ENCODE results near the gene PSMB3. TPM values are rescaled to one million over a fixed set of nuclear protein-coding genes. Genes with fewer than 3 reads are reported as not detected.
A peak's percentile ranks its signal among the peaks of the same experiment; 100 is the strongest.

Gene PSMB3
- total RNA-seq, 8 experiments from 2014 or later: 175 to 405 (median 249) TPM

GRCh38 chr17:38750312-38751121, 2.0 kb upstream of the PSMB3 start:
- in situ Hi-C loops (cut with MboI; ENCODE audit: low pct_unique_long_range_greater_than_20kb in 2 of 9, low sequenced_read_pairs in 9 of 9, unreplicated experiment in 9 of 9): no loop called here

GRCh38 chr17:38751144-38751807, 1.3 kb upstream of the PSMB3 start:
- 0 to 10% (median 2%) methylated on average over 4 to 10 of the region's 10 CpGs for WGBS, 10 experiments
- peaks cover 5 to 7% of the 10 kb centered on the region in 2 donors for H3K4me1 ChIP-seq (replicated peaks in 1 of 2)
- in situ Hi-C loops (cut with MboI; ENCODE audit: low pct_unique_long_range_greater_than_20kb in 2 of 9, low sequenced_read_pairs in 9 of 9, unreplicated experiment in 9 of 9): no loop called here
- peak overlapping the region; percentile 75 to 98 (median 85) for H3K4me3 ChIP-seq
- ATAC-seq (replicated peaks in 6 of 8): no peak
- H3K27ac ChIP-seq: peak overlapping the region; percentile 87 to 93

More at GRCh38 chr17:38750312-38751121, 2.0 kb upstream of the PSMB3 start:
- peak overlapping the region; percentile 75 to 98 (median 85) for H3K4me3 ChIP-seq
- no peak for ATAC-seq (replicated peaks in 6 of 8)
- H3K27ac ChIP-seq: peak overlapping the region; percentile 87 to 93
- 0 to 54% (median 8%) methylated on average over 2 to 12 of the region's 28 CpGs; no CpG with 5 or more reads in 1 of the 10 experiments for WGBS, 10 experiments
- H3K4me1 ChIP-seq (replicated peaks in 1 of 2): peaks cover 12 to 14% of the 10 kb centered on the region in 2 donors

- 0 to 2% (median 1%) methylated on average over 2 to 33 of the region's 44 CpGs; no CpG with 5 or more reads in 1 of the 10 experiments for WGBS, 10 experiments
- in situ Hi-C loops (cut with MboI; ENCODE audit: low pct_unique_long_range_greater_than_20kb in 2 of 9, low sequenced_read_pairs in 9 of 9, unreplicated experiment in 9 of 9): no loop called here
- Histone ChIP-seq H3K4me1 (replicated peaks in 1 of 2) (peaks cover 5% of the 10 kb centered on the region in 2 donors), H3K4me3 (peak overlapping the region; percentile 75 to 98 (median 85)), H3K27ac (peak overlapping the region; percentile 57 to 81)
- peak; percentile 4 to 38 (median 14) for ATAC-seq (replicated peaks in 6 of 8)
Observed at GRCh38 chr17:38751808-38752307, 683 bp upstream of the PSMB3 start.

- no peak for ATAC-seq (replicated peaks in 6 of 8)
- Histone ChIP-seq H3K4me3 (peak overlapping the region; percentile 75 to 98 (median 85)), H3K27ac (peak overlapping the region; percentile 63 to 90), H3K4me1 (replicated peaks in 1 of 2) (peaks cover 5% of the 10 kb centered on the region in 2 donors)
- 0 to 36% (median 4%) methylated on average over 1 to 4 of the region's 22 CpGs; no CpG with 5 or more reads in 5 of the 10 experiments for WGBS, 10 experiments
- in situ Hi-C loops (cut with MboI; ENCODE audit: low pct_unique_long_range_greater_than_20kb in 2 of 9, low sequenced_read_pairs in 9 of 9, unreplicated experiment in 9 of 9): no loop called here
Observed at GRCh38 chr17:38753071-38753506, 548 bp downstream of the PSMB3 start.

GRCh38 chr17:38761612-38762011, 9.1 kb downstream of the PSMB3 start:
- in situ Hi-C loops (cut with MboI; ENCODE audit: low pct_unique_long_range_greater_than_20kb in 2 of 9, low sequenced_read_pairs in 9 of 9, unreplicated experiment in 9 of 9): no loop called here
- Histone ChIP-seq H3K27ac (no peak overlapping the region), H3K4me1 (replicated peaks in 1 of 2) (no peaks in the 10 kb centered on the region), H3K4me3 (no peak overlapping the region)
- 67 to 93% (median 90%) methylated on average over 1 to 3 of the region's 4 CpGs; no CpG with 5 or more reads in 5 of the 10 experiments for WGBS, 10 experiments
- ATAC-seq (replicated peaks in 6 of 8): peak in 3 of 8 experiments; percentile 18 to 46 (median 20)

GRCh38 chr17:38762231-38762630, 9.7 kb downstream of the PSMB3 start:
- ATAC-seq (replicated peaks in 6 of 8): no peak
- in situ Hi-C loops (cut with MboI; ENCODE audit: low pct_unique_long_range_greater_than_20kb in 2 of 9, low sequenced_read_pairs in 9 of 9, unreplicated experiment in 9 of 9): no loop called here
- 88 to 100% (median 94%) methylated on average over 1 to 3 of the region's 3 CpGs; no CpG with 5 or more reads in 5 of the 10 experiments for WGBS, 10 experiments
- Histone ChIP-seq H3K4me1 (replicated peaks in 1 of 2) (no peaks in the 10 kb centered on the region), H3K4me3 (no peak overlapping the region), H3K27ac (no peak overlapping the region)

GRCh38 chr17:38766341-38766740, 13.8 kb downstream of the PSMB3 start:
- 86 to 100% (median 90%) methylated on average over 1 to 5 of the region's 5 CpGs; no CpG with 5 or more reads in 5 of the 10 experiments for WGBS, 10 experiments
- ATAC-seq (replicated peaks in 6 of 8): no peak
- in situ Hi-C loops (cut with MboI; ENCODE audit: low pct_unique_long_range_greater_than_20kb in 2 of 9, low sequenced_read_pairs in 9 of 9, unreplicated experiment in 9 of 9): no loop called here
- no peak overlapping the region for H3K27ac ChIP-seq
- no peak overlapping the region for H3K4me3 ChIP-seq
- no peaks in the 10 kb centered on the region for H3K4me1 ChIP-seq (replicated peaks in 1 of 2)

- no peak overlapping the region for H3K4me3 ChIP-seq
- ATAC-seq (replicated peaks in 6 of 8): no peak
- H3K4me1 ChIP-seq (replicated peaks in 1 of 2): no peaks in the 10 kb centered on the region
- 60 to 100% (median 96%) methylated on average over 1 to 6 of the region's 6 CpGs; no CpG with 5 or more reads in 5 of the 10 experiments for WGBS, 10 experiments
- in situ Hi-C loops (cut with MboI; ENCODE audit: low pct_unique_long_range_greater_than_20kb in 2 of 9, low sequenced_read_pairs in 9 of 9, unreplicated experiment in 9 of 9): no loop called here
- H3K27ac ChIP-seq: no peak overlapping the region
Observed at GRCh38 chr17:38768417-38768816, 15.9 kb downstream of the PSMB3 start.

GRCh38 chr17:38773258-38773657, 20.7 kb downstream of the PSMB3 start:
- no peak overlapping the region for H3K27ac ChIP-seq
- in situ Hi-C loops (cut with MboI; ENCODE audit: low pct_unique_long_range_greater_than_20kb in 2 of 9, low sequenced_read_pairs in 9 of 9, unreplicated experiment in 9 of 9): no loop called here
- no peak overlapping the region for H3K4me3 ChIP-seq
- ATAC-seq (replicated peaks in 6 of 8): no peak
- no peaks in the 10 kb centered on the region for H3K4me1 ChIP-seq (replicated peaks in 1 of 2)

GRCh38 chr17:38777641-38778250, 25.2 kb downstream of the PSMB3 start:
- no peak overlapping the region for H3K4me3 ChIP-seq
- H3K27ac ChIP-seq: no peak overlapping the region
- WGBS, 10 experiments: 70 to 86% (median 77%) methylated on average over 1 to 7 of the region's 7 CpGs; no CpG with 5 or more reads in 4 of the 10 experiments
- no peaks in the 10 kb centered on the region for H3K4me1 ChIP-seq (replicated peaks in 1 of 2)
- in situ Hi-C loops (cut with MboI; ENCODE audit: low pct_unique_long_range_greater_than_20kb in 2 of 9, low sequenced_read_pairs in 9 of 9, unreplicated experiment in 9 of 9): no loop called here
- no peak for ATAC-seq (replicated peaks in 6 of 8)

- Histone ChIP-seq H3K4me3 (no peak overlapping the region), H3K27ac (no peak overlapping the region), H3K4me1 (replicated peaks in 1 of 2) (no peaks in the 10 kb centered on the region)
- 69 to 100% (median 93%) methylated on average over 4 to 15 of the region's 23 CpGs; no CpG with 5 or more reads in 3 of the 10 experiments for WGBS, 10 experiments
- ATAC-seq (replicated peaks in 6 of 8): no peak
- in situ Hi-C loops (cut with MboI; ENCODE audit: low pct_unique_long_range_greater_than_20kb in 2 of 9, low sequenced_read_pairs in 9 of 9, unreplicated experiment in 9 of 9): no loop called here
Observed at GRCh38 chr17:38779965-38780752, 27.6 kb downstream of the PSMB3 start.

- Histone ChIP-seq H3K27ac (no peak overlapping the region), H3K4me1 (replicated peaks in 1 of 2) (no peaks in the 10 kb centered on the region), H3K4me3 (no peak overlapping the region)
- no peak for ATAC-seq (replicated peaks in 6 of 8)
- 60 to 100% (median 96%) methylated on average over 1 to 2 of the region's 3 CpGs; no CpG with 5 or more reads in 4 of the 10 experiments for WGBS, 10 experiments
- in situ Hi-C loops (cut with MboI; ENCODE audit: low pct_unique_long_range_greater_than_20kb in 2 of 9, low sequenced_read_pairs in 9 of 9, unreplicated experiment in 9 of 9): no loop called here
Observed at GRCh38 chr17:38783227-38783626, 30.7 kb downstream of the PSMB3 start.
